Progenitor cell of endocrine pancreas (in vitro differentiated cells): ENCODE results near the gene MAST4. TPM values are rescaled to one million over a fixed set of nuclear protein-coding genes. Genes with fewer than 3 reads are reported as not detected.

Source experiments
- DNase-seq: peaks from one replicate; pipeline ENCODE4 v3.0.0; 2021; ENCODE audit warnings: low spot score; ENCODE audit not compliant: unreplicated experiment
- H3K27ac Mint-ChIP-seq: 2 replicates; pipeline ENCODE4 v1.8.0; 2021; ENCODE audit warnings: mild to moderate bottlenecking, moderate library complexity, mixed read lengths
- H3K27me3 Mint-ChIP-seq: 2 replicates; pipeline ENCODE4 v1.8.0; 2021; ENCODE audit warnings: mixed read lengths
- H3K36me3 Mint-ChIP-seq: 2 replicates; pipeline ENCODE4 v1.8.0; 2022; ENCODE audit warnings: mixed read lengths; ENCODE audit not compliant: insufficient read depth
- H3K4me1 Mint-ChIP-seq: 2 replicates; pipeline ENCODE4 v1.8.0; 2021; ENCODE audit warnings: low read depth, mixed read lengths
- H3K4me3 Mint-ChIP-seq: 2 replicates; pipeline ENCODE4 v1.8.0; 2021; ENCODE audit warnings: low read depth, mild to moderate bottlenecking, moderate library complexity, mixed read lengths
- H3K9me3 Mint-ChIP-seq: 2 replicates; pipeline ENCODE4 v1.8.0; 2021; ENCODE audit warnings: low read depth, mixed read lengths
- CTCF ChIP-seq: fragments of 200-600 bp; sonication (generic); IDR thresholded peaks from one replicate; pipeline ENCODE4 v1.5.0; 2021; ENCODE audit warnings: antibody characterized with exemption, mild to moderate bottlenecking; ENCODE audit not compliant: unreplicated experiment
- total RNA-seq: library from RNA; stranded (reverse); gene quantifications from 2 replicates; pipeline ENCODE4 v1.2.1, GENCODE V29; 2021

Gene MAST4
- total RNA-seq, 1 donor from 2014 or later = 45.3 TPM

- H3K27me3 Mint-ChIP-seq = no peaks in the 10 kb centered on the region
- H3K36me3 Mint-ChIP-seq = peaks cover 16% of the 10 kb centered on the region
- no peak for TF ChIP-seq CTCF
- H3K27ac Mint-ChIP-seq = no peak overlapping the region
- H3K4me1 Mint-ChIP-seq = peaks cover 2% of the 10 kb centered on the region
- no peak for DNase-seq
- H3K4me3 Mint-ChIP-seq = no peak overlapping the region
- H3K9me3 Mint-ChIP-seq = peaks cover 2% of the 10 kb centered on the region
These were observed 537.0 kb downstream of the MAST4 start for GRCh38 chr5:67133217-67133616.

- Mint-ChIP-seq H3K27me3 (no peaks in the 10 kb centered on the region), H3K27ac (no peak overlapping the region), H3K9me3 (no peaks in the 10 kb centered on the region), H3K4me3 (no peak overlapping the region), H3K4me1 (peaks cover 2% of the 10 kb centered on the region), H3K36me3 (peaks cover 13% of the 10 kb centered on the region)
- DNase-seq = no peak
- TF ChIP-seq CTCF = no peak
These were observed 537.6 kb downstream of the MAST4 start for GRCh38 chr5:67133776-67134175.

GRCh38 chr5:67135381-67135984 lies 539.3 kb downstream of the MAST4 start:
- no peak overlapping the region for H3K4me3 Mint-ChIP-seq
- H3K27ac Mint-ChIP-seq = no peak overlapping the region
- H3K4me1 Mint-ChIP-seq = peaks cover 11% of the 10 kb centered on the region
- peaks cover 9% of the 10 kb centered on the region for H3K36me3 Mint-ChIP-seq
- no peak for TF ChIP-seq CTCF
- no peak for DNase-seq
- no peaks in the 10 kb centered on the region for H3K27me3 Mint-ChIP-seq
- no peaks in the 10 kb centered on the region for H3K9me3 Mint-ChIP-seq

GRCh38 chr5:67139030-67139429 lies 542.8 kb downstream of the MAST4 start:
- Mint-ChIP-seq H3K27ac (no peak overlapping the region), H3K27me3 (no peaks in the 10 kb centered on the region), H3K4me3 (no peak overlapping the region), H3K36me3 (peaks cover 14% of the 10 kb centered on the region), H3K9me3 (no peaks in the 10 kb centered on the region), H3K4me1 (peaks cover 30% of the 10 kb centered on the region)
- TF ChIP-seq CTCF = no peak
- no peak for DNase-seq

- Mint-ChIP-seq H3K27ac (no peak overlapping the region), H3K4me3 (no peak overlapping the region), H3K36me3 (peaks cover 20% of the 10 kb centered on the region), H3K27me3 (no peaks in the 10 kb centered on the region), H3K9me3 (no peaks in the 10 kb centered on the region), H3K4me1 (peaks cover 38% of the 10 kb centered on the region)
- no peak for TF ChIP-seq CTCF
- no peak for DNase-seq
These were observed 544.2 kb downstream of the MAST4 start for GRCh38 chr5:67140413-67140812.
